ENCODE measurements around the gene MYH11.

DNA sequence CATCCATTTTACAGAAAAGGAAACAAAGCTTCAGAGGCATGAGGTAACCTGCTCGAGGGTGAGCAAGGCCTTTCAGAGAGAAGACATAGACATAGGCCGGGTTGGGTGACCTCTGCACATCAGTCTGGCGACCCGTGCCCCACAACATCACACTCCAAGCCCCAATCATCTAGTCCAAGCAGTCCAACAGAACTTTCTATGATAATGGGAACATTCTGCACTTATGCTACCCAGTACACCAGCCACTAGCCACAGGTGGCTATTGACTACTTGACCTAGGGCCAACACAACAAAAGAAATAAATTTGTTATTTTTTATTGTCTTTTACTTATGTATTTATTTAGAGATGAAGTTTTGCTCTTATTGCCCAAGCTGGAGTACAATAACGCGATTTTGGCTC, 20.8 kb downstream of the MYH11 start:
- TF ChIP-seq POLR2A (IDR thresholded peaks at IDR 0.05; ENCODE audit: low read depth, low read length) (no peak), TAF1 (IDR thresholded peaks at IDR 0.05; ENCODE audit: borderline replicate concordance, low read depth, low read length) (no peak), POLR2AphosphoS5 (IDR thresholded peaks at IDR 0.05; ENCODE audit: low read depth, low read length) (no peak)
